Activated gamma-delta T cell treated with anti-CD3 and anti-CD28 coated beads, Interleukin-2, amount 50 U/mL, for 16 hours (primary cell): ENCODE measurements around the gene SUN3.
A peak's percentile ranks its signal among the peaks of the same experiment; 100 is the strongest.

Experiments used
- DNase-seq: peaks from one replicate; pipeline ENCODE4 v3.0.0-alpha.2; 2020; ENCODE audit warnings: low read depth

The SUN3 gene

GRCh38 chr7:48028938-48029337, at the start of gene SUN3:
Gene SUN3, minus strand, starts transcription at chr7:48029107. Its CDS starts 169 bp downstream, at chr7:48028938.
- DNase-seq, result no peak

GRCh38 chr7:48078470-48078869, 49.6 kb upstream of the SUN3 start:
- no peak for DNase-seq

GRCh38 chr7:48077423-48077822, 48.5 kb upstream of the SUN3 start:
- no peak for DNase-seq

GRCh38 chr7:48074204-48074654, 45.3 kb upstream of the SUN3 start:
- DNase-seq, result no peak

GRCh38 chr7:48067475-48067874, 38.6 kb upstream of the SUN3 start:
- DNase-seq, result no peak

GRCh38 chr7:48063985-48064384, 35.1 kb upstream of the SUN3 start:
- DNase-seq, result no peak

GRCh38 chr7:48059706-48060105, 30.8 kb upstream of the SUN3 start:
- DNase-seq, result no peak

GRCh38 chr7:48058990-48059389, 30.1 kb upstream of the SUN3 start:
- no peak for DNase-seq

- DNase-seq, result no peak
These were observed 24.8 kb upstream of the SUN3 start for GRCh38 chr7:48053736-48054135.

- no peak for DNase-seq
These were observed 23.8 kb upstream of the SUN3 start for GRCh38 chr7:48052748-48053147.

- DNase-seq, result no peak
These were observed 20.9 kb upstream of the SUN3 start for GRCh38 chr7:48049850-48050249.

GRCh38 chr7:48048113-48048512, 19.2 kb upstream of the SUN3 start:
- no peak for DNase-seq

- DNase-seq, result no peak
These were observed 17.6 kb upstream of the SUN3 start for GRCh38 chr7:48046458-48046857.

GRCh38 chr7:48045195-48045765, 16.4 kb upstream of the SUN3 start:
- DNase-seq, result no peak

GRCh38 chr7:48042636-48043035, 13.7 kb upstream of the SUN3 start:
- DNase-seq, result no peak

- DNase-seq, result no peak
These were observed 13.3 kb upstream of the SUN3 start for GRCh38 chr7:48042216-48042615.

- no peak for DNase-seq
These were observed 12.7 kb upstream of the SUN3 start for GRCh38 chr7:48041653-48041970.

GRCh38 chr7:48040944-48041652, 12.2 kb upstream of the SUN3 start:
- no peak for DNase-seq

GRCh38 chr7:48038815-48039506, 10.1 kb upstream of the SUN3 start:
- no peak for DNase-seq

GRCh38 chr7:48035967-48036478, 7.1 kb upstream of the SUN3 start:
- DNase-seq, result no peak

GRCh38 chr7:48035301-48035966, 6.5 kb upstream of the SUN3 start, which contains the start of gene C7orf57:
Gene C7orf57, plus strand, starts transcription at chr7:48035543. Its CDS starts 766 bp downstream, at chr7:48036309.
- peak; percentile 82 for DNase-seq

GRCh38 chr7:48033922-48034321, 5.0 kb upstream of the SUN3 start:
- no peak for DNase-seq

GRCh38 chr7:48031111-48031510, 2.2 kb upstream of the SUN3 start:
- DNase-seq, result no peak
